ENCODE data around the gene SLAIN2. TPM values are rescaled to one million over a fixed set of nuclear protein-coding genes. Genes with fewer than 3 reads are reported as not detected.
"Not testable (repeated sequence)": the region's sequence is repeated elsewhere in the genome, so short reads cannot be mapped to it uniquely, and the experiment has no call there.

Gene SLAIN2
- total RNA-seq, 1 donor from 2014 or later: 91.6 TPM

- ATAC-seq (no peak), DNase-seq (no peak)
- TF ChIP-seq, protein P1, sequence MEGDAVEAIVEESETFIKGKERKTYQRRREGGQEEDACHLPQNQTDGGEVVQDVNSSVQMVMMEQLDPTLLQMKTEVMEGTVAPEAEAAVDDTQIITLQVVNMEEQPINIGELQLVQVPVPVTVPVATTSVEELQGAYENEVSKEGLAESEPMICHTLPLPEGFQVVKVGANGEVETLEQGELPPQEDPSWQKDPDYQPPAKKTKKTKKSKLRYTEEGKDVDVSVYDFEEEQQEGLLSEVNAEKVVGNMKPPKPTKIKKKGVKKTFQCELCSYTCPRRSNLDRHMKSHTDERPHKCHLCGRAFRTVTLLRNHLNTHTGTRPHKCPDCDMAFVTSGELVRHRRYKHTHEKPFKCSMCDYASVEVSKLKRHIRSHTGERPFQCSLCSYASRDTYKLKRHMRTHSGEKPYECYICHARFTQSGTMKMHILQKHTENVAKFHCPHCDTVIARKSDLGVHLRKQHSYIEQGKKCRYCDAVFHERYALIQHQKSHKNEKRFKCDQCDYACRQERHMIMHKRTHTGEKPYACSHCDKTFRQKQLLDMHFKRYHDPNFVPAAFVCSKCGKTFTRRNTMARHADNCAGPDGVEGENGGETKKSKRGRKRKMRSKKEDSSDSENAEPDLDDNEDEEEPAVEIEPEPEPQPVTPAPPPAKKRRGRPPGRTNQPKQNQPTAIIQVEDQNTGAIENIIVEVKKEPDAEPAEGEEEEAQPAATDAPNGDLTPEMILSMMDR (IDR thresholded peaks at IDR 0.05): no peak
- Histone ChIP-seq H3K9me3 (no peaks in the 10 kb centered on the region), H3K4me3 (no peak overlapping the region), H3K36me3 (no peaks in the 10 kb centered on the region), H3K27me3 (ENCODE audit: low read depth) (no peaks in the 10 kb centered on the region), H3K4me1 (no peaks in the 10 kb centered on the region), H3K27ac (no peak overlapping the region)
- intact Hi-C loops (cut with DNase I): no loop called here
Measured at GRCh38 chr4:48436318-48436717, 95.0 kb downstream of the SLAIN2 start.

DNA sequence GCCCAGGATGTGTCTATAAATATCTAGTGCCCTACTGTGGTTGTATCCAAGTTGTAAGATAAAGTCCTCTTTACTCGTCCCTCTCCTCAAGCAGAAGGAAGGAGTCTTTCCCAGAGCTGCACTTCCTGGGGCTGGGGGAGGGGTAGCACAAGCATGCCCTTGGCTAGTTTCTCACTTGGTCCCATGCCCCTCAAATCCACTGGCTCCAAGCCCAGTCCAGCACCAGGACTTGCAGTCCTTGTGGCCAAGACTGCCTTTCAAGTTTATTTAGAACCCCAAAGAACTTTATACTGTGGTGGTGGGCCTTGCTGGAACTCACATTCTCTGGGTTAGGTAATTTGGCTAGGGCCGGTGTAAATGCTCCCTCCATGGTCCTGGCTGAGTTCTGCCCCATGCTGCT lies 98.7 kb downstream of the SLAIN2 start:
- Histone ChIP-seq H3K9me3 (no peaks in the 10 kb centered on the region), H3K36me3 (no peaks in the 10 kb centered on the region), H3K4me3 (no peak overlapping the region), H3K27ac (no peak overlapping the region), H3K4me1 (no peaks in the 10 kb centered on the region), H3K27me3 (ENCODE audit: low read depth) (no peaks in the 10 kb centered on the region)
- TF ChIP-seq, protein P1 (IDR thresholded peaks at IDR 0.05): no peak
- no peak for DNase-seq
- no peak for ATAC-seq
- intact Hi-C loops (cut with DNase I): no loop called here

- H3K4me1 ChIP-seq; H3K4me3 ChIP-seq; H3K36me3 ChIP-seq; H3K9me3 ChIP-seq; DNase-seq; H3K27me3 ChIP-seq (ENCODE audit: low read depth); H3K27ac ChIP-seq; ATAC-seq; intact Hi-C loops (cut with DNase I): not testable (repeated sequence)
Measured at GRCh38 chr4:48440914-48441313, 99.6 kb downstream of the SLAIN2 start.

DNA sequence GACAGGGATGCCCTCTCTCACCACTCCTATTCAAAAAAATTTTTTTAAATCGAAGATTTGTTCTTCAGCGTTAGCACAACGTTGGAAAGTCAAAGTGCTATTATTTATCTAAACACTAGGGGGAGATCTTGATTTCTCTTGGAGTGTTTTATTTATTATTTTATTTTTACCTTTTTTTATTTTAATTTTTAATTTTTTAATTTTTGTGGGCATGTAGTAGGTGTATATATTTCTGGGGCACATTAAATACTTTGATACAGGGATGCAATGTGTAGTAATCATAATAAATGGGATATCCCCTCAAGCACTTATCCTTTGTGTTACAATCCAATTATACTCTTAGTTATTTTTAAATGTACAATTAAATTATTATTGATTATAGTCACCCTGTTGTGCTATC lies 104.4 kb downstream of the SLAIN2 start:
- H3K27me3 ChIP-seq (ENCODE audit: low read depth): no peaks in the 10 kb centered on the region
- intact Hi-C loops (cut with DNase I): no loop called here
- TF ChIP-seq, protein P1 (IDR thresholded peaks at IDR 0.05): peak; percentile 57
- H3K9me3 ChIP-seq: no peaks in the 10 kb centered on the region
- ATAC-seq (no peak), DNase-seq (no peak)
- no peaks in the 10 kb centered on the region for H3K36me3 ChIP-seq
- H3K27ac ChIP-seq: no peak overlapping the region
- H3K4me1 ChIP-seq: no peaks in the 10 kb centered on the region
- no peak overlapping the region for H3K4me3 ChIP-seq

GRCh38 chr4:48446642-48447041 lies 105.3 kb downstream of the SLAIN2 start:
- no peak overlapping the region for H3K27ac ChIP-seq
- no peaks in the 10 kb centered on the region for H3K36me3 ChIP-seq
- H3K4me3 ChIP-seq: no peak overlapping the region
- H3K27me3 ChIP-seq (ENCODE audit: low read depth): no peaks in the 10 kb centered on the region
- H3K9me3 ChIP-seq: no peaks in the 10 kb centered on the region
- H3K4me1 ChIP-seq: no peaks in the 10 kb centered on the region
- intact Hi-C loops (cut with DNase I): no loop called here
- DNase-seq (no peak), ATAC-seq (no peak)
- TF ChIP-seq, protein P1 (IDR thresholded peaks at IDR 0.05): no peak

GRCh38 chr4:48449151-48449550 lies 107.8 kb downstream of the SLAIN2 start:
- Histone ChIP-seq H3K27me3 (ENCODE audit: low read depth) (no peaks in the 10 kb centered on the region), H3K4me3 (no peak overlapping the region), H3K4me1 (no peaks in the 10 kb centered on the region), H3K36me3 (no peaks in the 10 kb centered on the region), H3K9me3 (no peaks in the 10 kb centered on the region), H3K27ac (no peak overlapping the region)
- intact Hi-C loops (cut with DNase I): no loop called here
- no peak for DNase-seq
- ATAC-seq: no peak
- TF ChIP-seq, protein P1 (IDR thresholded peaks at IDR 0.05): no peak
